Mucosa of rectum (tissue), 2 donors: ENCODE data around the gene NELL1.

Experiments used
- H3K27ac ChIP-seq, 2 donors: one replicate each; pipeline ENCODE4 v1.7.0; 2013; ENCODE audit warnings: inconsistent platforms in 2 of 2, low read depth in 2 of 2, low read length in 2 of 2
- H3K27me3 ChIP-seq, 2 donors: one replicate each; pipeline ENCODE4 v1.7.0; 2013; ENCODE audit warnings: low read length in 2 of 2; ENCODE audit not compliant: control insufficient read depth in 2 of 2, insufficient read depth in 2 of 2
- H3K36me3 ChIP-seq, 2 donors: one replicate each; pipeline ENCODE4 v1.7.0; 2013; ENCODE audit warnings: low read length in 2 of 2; ENCODE audit not compliant: control insufficient read depth in 2 of 2, insufficient read depth in 2 of 2
- H3K4me1 ChIP-seq, 2 donors: one replicate each; pipeline ENCODE4 v1.7.0; 2013; ENCODE audit warnings: low read length in 2 of 2, mild to moderate bottlenecking in 1 of 2; ENCODE audit not compliant: control insufficient read depth in 2 of 2, insufficient read depth in 2 of 2
- H3K4me3 ChIP-seq, 2 donors: one replicate each; pipeline ENCODE4 v1.7.0; 2013; ENCODE audit warnings: low read length in 2 of 2
- H3K9ac ChIP-seq, 2 donors: one replicate each; pipeline ENCODE4 v1.7.0; 2013; ENCODE audit warnings: low read length in 2 of 2, low read depth in 1 of 2, mild to moderate bottlenecking in 1 of 2
- H3K9me3 ChIP-seq, 2 donors: one replicate each; pipeline ENCODE4 v1.7.0; 2013; ENCODE audit warnings: low read length in 2 of 2; ENCODE audit not compliant: control insufficient read depth in 2 of 2
- donor health status: healthy.
- donor health status: Normal muscosa, but diverticular disease.

The NELL1 gene

DNA sequence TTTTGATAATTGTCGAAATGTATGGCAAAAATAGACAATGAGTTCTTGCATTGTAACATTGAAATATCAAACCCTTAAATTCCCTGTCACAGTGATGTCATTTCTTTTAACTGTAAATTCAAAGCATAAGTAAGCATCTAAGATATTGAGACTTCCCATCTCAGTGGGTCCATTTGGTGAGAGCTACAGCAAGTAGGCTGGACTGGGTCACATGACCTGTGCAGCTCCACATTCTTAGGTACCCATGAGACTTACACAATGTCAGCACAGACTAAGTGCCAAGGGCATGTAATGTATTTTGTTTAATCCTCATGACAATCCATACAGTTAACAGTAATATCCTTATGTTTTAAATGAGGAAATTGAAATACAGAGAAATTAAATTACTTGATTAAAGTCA lies 210.7 kb downstream of the NELL1 start:
- no peaks in the 10 kb centered on the region for H3K27me3 ChIP-seq
- no peak overlapping the region for H3K4me3 ChIP-seq
- H3K9me3 ChIP-seq: peaks cover 0 to 2% of the 10 kb centered on the region in 2 donors
- H3K27ac ChIP-seq: no peak overlapping the region
- no peaks in the 10 kb centered on the region for H3K36me3 ChIP-seq
- H3K9ac ChIP-seq: no peak overlapping the region
- H3K4me1 ChIP-seq: no peaks in the 10 kb centered on the region

GRCh38 chr11:20881328-20882079 lies 212.1 kb downstream of the NELL1 start:
- Histone ChIP-seq H3K4me3 (no peak overlapping the region), H3K27me3 (no peaks in the 10 kb centered on the region), H3K9ac (no peak overlapping the region), H3K36me3 (no peaks in the 10 kb centered on the region), H3K4me1 (no peaks in the 10 kb centered on the region), H3K9me3 (peaks cover 0 to 3% of the 10 kb centered on the region in 2 donors), H3K27ac (no peak overlapping the region)

- H3K4me1 ChIP-seq: no peaks in the 10 kb centered on the region
- H3K27ac ChIP-seq: no peak overlapping the region
- no peaks in the 10 kb centered on the region for H3K36me3 ChIP-seq
- H3K9me3 ChIP-seq: peaks cover 0 to 3% of the 10 kb centered on the region in 2 donors
- H3K4me3 ChIP-seq: no peak overlapping the region
- no peaks in the 10 kb centered on the region for H3K27me3 ChIP-seq
- H3K9ac ChIP-seq: no peak overlapping the region
Observed at GRCh38 chr11:20887137-20887536, 217.8 kb downstream of the NELL1 start.

DNA sequence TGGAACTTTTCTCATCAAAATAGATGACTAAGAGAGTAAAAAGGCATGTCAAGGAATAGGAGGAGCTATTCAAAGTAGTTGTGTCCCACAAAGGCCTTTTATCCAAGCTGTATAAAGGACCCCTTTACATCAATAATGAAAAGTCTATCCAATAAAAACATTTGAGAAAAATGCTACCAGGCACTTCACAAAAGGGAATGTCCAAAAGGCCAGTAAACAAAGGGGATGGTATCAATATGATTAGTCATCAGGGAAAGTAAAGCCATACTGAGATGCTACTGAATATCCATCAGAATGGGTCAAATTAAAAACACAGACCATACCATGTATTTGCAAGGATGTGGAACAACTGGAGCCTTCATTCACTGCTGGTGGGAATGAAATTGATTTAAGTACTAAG lies 224.9 kb downstream of the NELL1 start:
- Histone ChIP-seq H3K9ac (no peak overlapping the region), H3K4me3 (no peak overlapping the region), H3K4me1 (no peaks in the 10 kb centered on the region), H3K9me3 (no peaks in the 10 kb centered on the region), H3K27me3 (no peaks in the 10 kb centered on the region), H3K36me3 (no peaks in the 10 kb centered on the region), H3K27ac (no peak overlapping the region)

DNA sequence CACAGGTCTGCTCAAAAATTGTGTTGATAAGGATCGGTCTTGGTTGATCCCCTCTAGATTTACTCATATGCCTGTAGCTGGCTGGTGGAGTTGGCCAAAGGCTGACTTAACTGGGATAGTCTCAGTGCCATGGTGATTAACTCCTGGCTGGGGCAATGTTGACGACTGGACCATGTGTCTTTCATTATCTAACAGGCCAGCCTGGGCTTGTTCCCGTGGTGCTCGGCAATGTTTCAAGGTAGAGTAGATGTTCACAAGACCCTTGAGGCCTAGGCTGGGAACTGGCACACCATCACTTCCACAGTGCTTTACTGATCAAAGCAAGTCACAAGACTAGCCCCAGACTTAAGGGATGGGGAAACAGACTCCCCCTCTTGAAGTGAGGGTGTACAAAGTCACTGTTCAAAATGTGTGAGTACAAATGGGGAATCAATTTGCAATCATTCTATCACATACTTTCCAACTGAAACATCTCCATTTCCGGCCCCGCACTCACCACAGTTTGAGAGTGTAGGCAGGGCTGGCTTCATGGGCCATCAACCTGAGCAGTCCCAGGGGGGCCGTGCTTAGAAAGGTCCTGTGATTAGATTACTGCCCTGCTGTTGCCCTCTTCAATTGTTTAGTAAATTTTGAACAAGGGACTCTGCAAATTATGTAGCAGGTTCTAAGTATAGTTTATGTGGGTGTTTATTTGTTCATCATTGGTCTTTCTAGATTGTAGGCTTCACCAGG lies 240.8 kb downstream of the NELL1 start:
- no peaks in the 10 kb centered on the region for H3K27me3 ChIP-seq
- no peaks in the 10 kb centered on the region for H3K4me1 ChIP-seq
- no peaks in the 10 kb centered on the region for H3K36me3 ChIP-seq
- no peak overlapping the region for H3K4me3 ChIP-seq
- H3K9me3 ChIP-seq: no peaks in the 10 kb centered on the region
- H3K9ac ChIP-seq: no peak overlapping the region
- H3K27ac ChIP-seq: no peak overlapping the region

GRCh38 chr11:20910733-20911132 lies 241.3 kb downstream of the NELL1 start:
- Histone ChIP-seq H3K36me3 (no peaks in the 10 kb centered on the region), H3K27ac (no peak overlapping the region), H3K4me3 (no peak overlapping the region), H3K27me3 (no peaks in the 10 kb centered on the region), H3K9me3 (no peaks in the 10 kb centered on the region), H3K9ac (no peak overlapping the region), H3K4me1 (no peaks in the 10 kb centered on the region)

DNA sequence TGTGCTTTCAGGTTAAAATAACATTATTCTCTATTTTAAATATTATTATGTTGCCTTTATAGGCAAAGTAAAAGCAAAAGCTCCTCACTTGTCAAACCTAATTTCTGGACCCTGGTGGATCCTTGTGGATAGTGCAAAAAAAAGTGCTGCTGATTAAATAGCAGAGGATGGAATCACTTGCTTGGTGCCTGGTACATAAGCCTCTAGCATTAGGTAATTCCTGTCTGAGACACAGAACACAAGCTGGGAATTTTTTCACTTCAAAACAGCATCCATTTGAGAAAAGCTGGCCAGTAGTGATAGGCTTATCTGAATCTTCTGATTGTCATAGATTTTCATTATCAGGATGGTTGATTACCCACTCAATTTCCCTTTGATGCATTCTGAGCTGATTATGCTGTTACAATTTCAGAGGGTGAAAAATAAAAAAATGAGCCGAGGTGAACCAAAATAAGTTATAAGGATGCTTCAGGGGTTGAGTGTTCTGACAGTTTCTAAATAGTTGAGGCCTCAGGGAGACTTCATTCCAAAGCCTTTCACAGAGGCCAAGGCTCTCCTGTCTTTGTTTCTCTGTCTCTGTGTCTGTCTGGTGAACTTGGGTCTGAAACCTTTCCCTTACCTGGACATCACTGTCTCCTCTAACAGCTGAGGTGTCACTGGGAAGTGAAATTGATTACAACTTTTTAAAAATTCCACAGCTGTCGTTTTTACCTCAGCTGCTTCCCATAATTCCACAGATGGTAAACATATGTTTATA lies 242.9 kb downstream of the NELL1 start:
- Histone ChIP-seq H3K9me3 (no peaks in the 10 kb centered on the region), H3K9ac (no peak overlapping the region), H3K36me3 (no peaks in the 10 kb centered on the region), H3K27ac (no peak overlapping the region), H3K4me1 (no peaks in the 10 kb centered on the region), H3K27me3 (no peaks in the 10 kb centered on the region), H3K4me3 (no peak overlapping the region)

- Histone ChIP-seq H3K9me3 (no peaks in the 10 kb centered on the region), H3K27ac (no peak overlapping the region), H3K9ac (no peak overlapping the region), H3K4me3 (no peak overlapping the region), H3K27me3 (no peaks in the 10 kb centered on the region), H3K36me3 (no peaks in the 10 kb centered on the region), H3K4me1 (no peaks in the 10 kb centered on the region)
Observed at GRCh38 chr11:20912922-20913512, 243.6 kb downstream of the NELL1 start.

GRCh38 chr11:20917306-20917705 lies 247.9 kb downstream of the NELL1 start:
- no peaks in the 10 kb centered on the region for H3K36me3 ChIP-seq
- H3K27me3 ChIP-seq: no peaks in the 10 kb centered on the region
- no peak overlapping the region for H3K9ac ChIP-seq
- H3K4me1 ChIP-seq: no peaks in the 10 kb centered on the region
- H3K9me3 ChIP-seq: no peaks in the 10 kb centered on the region
- no peak overlapping the region for H3K27ac ChIP-seq
- H3K4me3 ChIP-seq: no peak overlapping the region
